IMR-90 (cell line): ENCODE measurements around the gene BMAL2. TPM values are rescaled to one million over a fixed set of nuclear protein-coding genes. Genes with fewer than 3 reads are reported as not detected.
A peak's percentile ranks its signal among the peaks of the same experiment; 100 is the strongest.

ENCODE experiments used
- ATAC-seq: fragments of 200-7000 bp; cut with Tn5 transposase; 2 replicates; pipeline ENCODE4 v1.9.1; 2020; ENCODE audit warnings: low read depth, mild to moderate bottlenecking, moderate library complexity
- BruUV-seq: library from RNA; stranded (reverse); fragments of 400-500 nt; replicated peaks from 2 replicates; lab custom pipeline; 2021; lab: Mats Ljungman, UMichigan
- CTCF ChIA-PET: fragments of 300-600 bp; formaldehyde crosslinking; extraction: SDS; loops from one replicate; lab custom pipeline; 2021; ENCODE audit warnings: antibody characterized with exemption; lab: Yijun Ruan, JAX
- POLR2A ChIA-PET: fragments of 300-600 bp; sonication (Branson Sonifier 250); formaldehyde crosslinking; loops from one replicate; lab custom pipeline; 2022; ENCODE audit warnings: antibody characterized with exemption; ENCODE audit not compliant: unreplicated experiment; lab: Charles Lee
- DNase-seq: peaks from one replicate; pipeline ENCODE4 v3.0.0; 2013
- H2AFZ ChIP-seq: replicated peaks from 2 replicates; pipeline ENCODE3; 2013; ENCODE audit warnings: low read length, mild to moderate bottlenecking; ENCODE audit not compliant: poor library complexity
- H2AK5ac ChIP-seq: 2 replicates; pipeline ENCODE4 v1.6.1; 2013; ENCODE audit warnings: low read depth, low read length, inconsistent platforms
- H2AK9ac ChIP-seq: replicated peaks from 2 replicates; pipeline ENCODE3; 2013; ENCODE audit warnings: mild to moderate bottlenecking, low read depth, low read length, moderate library complexity; ENCODE audit not compliant: poor library complexity
- H2BK120ac ChIP-seq: 2 replicates; pipeline ENCODE4 v1.6.1; 2013; ENCODE audit warnings: low read depth, low read length, inconsistent platforms
- H2BK15ac ChIP-seq: 3 replicates; pipeline ENCODE4 v1.6.1; 2013; ENCODE audit warnings: low read depth, low read length, inconsistent platforms
- H2BK20ac ChIP-seq: 2 replicates; pipeline ENCODE4 v1.6.1; 2013; ENCODE audit warnings: low read depth, mild to moderate bottlenecking, inconsistent platforms, low read length, moderate library complexity
- H2BK5ac ChIP-seq: 2 replicates; pipeline ENCODE4 v1.6.1; 2013; ENCODE audit warnings: mild to moderate bottlenecking, low read depth, low read length, inconsistent platforms; ENCODE audit not compliant: poor library complexity, severe bottlenecking
- H3K14ac ChIP-seq: replicated peaks from 2 replicates; pipeline ENCODE4 v1.6.1; 2013; ENCODE audit warnings: low read depth, low read length, inconsistent platforms
- H3K18ac ChIP-seq: 2 replicates; pipeline ENCODE4 v1.6.1; 2013; ENCODE audit warnings: low read depth, low read length, control low read depth
- H3K23ac ChIP-seq: 2 replicates; pipeline ENCODE4 v1.6.1; 2013; ENCODE audit warnings: low read depth, low read length, inconsistent platforms
- H3K27ac ChIP-seq: 2 replicates; pipeline ENCODE4 v1.5.1; 2013; ENCODE audit warnings: mild to moderate bottlenecking, control low read depth, low read length; ENCODE audit not compliant: insufficient read depth
- H3K27me3 ChIP-seq: 2 replicates; pipeline ENCODE4 v1.6.1; 2013; ENCODE audit warnings: low read length; ENCODE audit not compliant: control insufficient read depth, insufficient read depth
- H3K36me3 ChIP-seq: 2 replicates; pipeline ENCODE4 v1.6.1; 2013; ENCODE audit warnings: low read length, mixed read lengths; ENCODE audit not compliant: control insufficient read depth, insufficient read depth
- H3K4ac ChIP-seq: 2 replicates; pipeline ENCODE4 v1.6.1; 2013; ENCODE audit warnings: low read depth, low read length, inconsistent platforms
- H3K4me1 ChIP-seq: 2 replicates; pipeline ENCODE4 v1.6.1; 2013; ENCODE audit warnings: low read length, mixed read lengths; ENCODE audit not compliant: control insufficient read depth, insufficient read depth
- H3K4me2 ChIP-seq: 2 replicates; pipeline ENCODE4 v1.6.1; 2013; ENCODE audit warnings: low read depth, mild to moderate bottlenecking, control low read depth, low read length, moderate library complexity
- H3K4me3 ChIP-seq: 2 replicates; pipeline ENCODE4 v1.5.1; 2013; ENCODE audit warnings: low read depth, mild to moderate bottlenecking, control low read depth, low read length, moderate library complexity; ENCODE audit not compliant: insufficient read depth
- H3K56ac ChIP-seq: 2 replicates; pipeline ENCODE4 v1.6.1; 2013; ENCODE audit warnings: low read length, inconsistent platforms; ENCODE audit not compliant: insufficient read depth; ENCODE audit errors: extremely low read depth
- H3K79me1 ChIP-seq, 2 experiments: 2 replicates each; pipeline ENCODE4 v1.6.1; 2013; ENCODE audit warnings: low read length in 2 of 2, inconsistent platforms in 1 of 2, low read depth in 1 of 2
- H3K9ac ChIP-seq: 2 replicates; pipeline ENCODE4 v1.6.1; 2013; ENCODE audit warnings: low read depth, low read length, control low read depth
- H3K9me1 ChIP-seq: 2 replicates; pipeline ENCODE4 v1.6.1; 2013; ENCODE audit warnings: low read length, inconsistent platforms; ENCODE audit not compliant: insufficient read depth
- H3K9me3 ChIP-seq: 2 replicates; pipeline ENCODE4 v1.6.1; 2013; ENCODE audit warnings: low read length; ENCODE audit not compliant: control insufficient read depth, insufficient read depth
- H4K20me1 ChIP-seq: 2 replicates; pipeline ENCODE4 v1.6.1; 2013; ENCODE audit warnings: low read length, inconsistent platforms; ENCODE audit not compliant: insufficient read depth
- H4K5ac ChIP-seq: 2 replicates; pipeline ENCODE4 v1.6.1; 2013; ENCODE audit warnings: mild to moderate bottlenecking, low read depth, low read length, control low read depth
- H4K8ac ChIP-seq, 2 experiments: 2 replicates each; pipeline ENCODE4 v1.6.1; 2013; ENCODE audit warnings: low read depth in 2 of 2, low read length in 2 of 2, control low read depth in 1 of 2, inconsistent platforms in 1 of 2
- H4K91ac ChIP-seq: 2 replicates; pipeline ENCODE4 v1.6.1; 2013; ENCODE audit warnings: low read depth, low read length, inconsistent platforms; ENCODE audit not compliant: insufficient read depth
- MAFK ChIP-seq: IDR thresholded peaks from 2 replicates; pipeline ENCODE4 v1.6.1; 2012; ENCODE audit warnings: low read depth, low read length, improper control_type of control experiment
- MAZ ChIP-seq: IDR thresholded peaks from 2 replicates; pipeline ENCODE4 v1.6.1; 2012; ENCODE audit warnings: low read depth, mild to moderate bottlenecking, low read length, improper control_type of control experiment, moderate library complexity, borderline replicate concordance
- MXI1 ChIP-seq: IDR thresholded peaks from 2 replicates; pipeline ENCODE4 v1.6.1; 2012; ENCODE audit warnings: low read depth, mild to moderate bottlenecking, low read length, moderate library complexity, borderline replicate concordance
- POLR2A ChIP-seq: IDR thresholded peaks from 2 replicates; pipeline ENCODE4 v1.6.1; 2012; ENCODE audit warnings: mild to moderate bottlenecking, low read depth, low read length
- WGBS, 2 experiments: methylation state at CpG; one replicate each; pipeline versions ENCODE4 v1.1.5 to v1.1.7; 2013; ENCODE audit warnings: missing lambda C conversion rate in 2 of 2; ENCODE audit not compliant: insufficient read length in 1 of 2; ENCODE audit errors: extremely low coverage in 2 of 2; 5-methylcytosine and 5-hydroxymethylcytosine counted together
- dilution Hi-C: fragments of 300-500 bp; cut with HindIII; formaldehyde crosslinking; loops from one replicate; pipeline ENCODE4 v1.14.3; 2018; ENCODE audit warnings: low sequenced_read_pairs; ENCODE audit not compliant: unreplicated experiment
- in situ Hi-C: fragments of 300-500 bp; cut with MboI; formaldehyde crosslinking; loops from 3 replicates; pipeline ENCODE4 v1.14.3; 2019; ENCODE audit warnings: low sequenced_read_pairs, inconsistent platforms, mixed read lengths
- intact Hi-C: fragments of 100-400 bp; cut with micrococcal nuclease; formaldehyde crosslinking; loops from 2 replicates; pipeline ENCODE4 v1.10.0; 2022
- polyA plus RNA-seq, 3 experiments: library from polyadenylated mRNA; depleted of rRNA; stranded (reverse); fragments of >200 nt; gene quantifications; 2 replicates each; pipeline ENCODE4 v1.2.3, GENCODE V29; 2012; ENCODE audit warnings: low replicate concordance in 1 of 3
- total RNA-seq: library from RNA; depleted of rRNA; stranded (reverse); fragments of >200 nt; gene quantifications from 2 replicates; pipeline ENCODE4 v1.2.3, GENCODE V29; 2012

BMAL2 gene
- total and polyA plus RNA-seq, 2 of the 4 experiments (the other 2 are of a cell fraction), result 11.0 to 57.0 TPM

DNA sequence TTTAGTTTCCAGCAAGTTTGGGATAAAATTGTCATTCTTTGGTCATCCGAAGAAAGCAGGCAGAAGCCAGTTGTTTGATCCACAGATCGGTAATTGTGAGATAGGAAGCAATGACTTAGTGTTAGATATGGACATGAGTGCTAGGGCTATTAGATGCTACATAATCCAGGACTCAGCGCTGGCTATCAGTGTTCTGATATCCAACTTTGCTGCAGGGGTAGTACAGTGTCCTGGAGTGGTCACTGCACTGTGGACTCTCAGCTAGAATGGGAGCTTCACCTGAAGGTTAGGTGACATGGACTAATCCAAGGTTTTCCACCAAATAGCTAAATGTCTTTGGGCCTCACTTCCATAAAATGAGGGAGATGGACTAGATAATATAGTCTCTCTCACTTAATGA lies 48.6 kb upstream of the BMAL2 start:
- peak overlapping the region; percentile 92; the same call in 1 of the 2 replicates for H2AK5ac ChIP-seq
- no peak overlapping the region for H3K4me3 ChIP-seq
- peaks cover 3% of the 10 kb centered on the region; the same call in 1 of the 2 replicates for H3K9me1 ChIP-seq
- no peak overlapping the region for H3K18ac ChIP-seq
- H2BK15ac ChIP-seq, result peak overlapping the region; percentile 59; the same call in 1 of the 3 replicates
- no peak overlapping the region for H4K8ac ChIP-seq
- H3K27ac ChIP-seq, result no peak overlapping the region
- no peaks in the 10 kb centered on the region for H3K27me3 ChIP-seq
- H3K4me1 ChIP-seq, result peaks cover 2% of the 10 kb centered on the region
- H3K79me1 ChIP-seq, result peaks cover 3 to 26% of the 10 kb centered on the region in 2 experiments; a peak in 2 of 4 replicates
- H2AFZ ChIP-seq, result no peak overlapping the region
- H4K91ac ChIP-seq, result peak overlapping the region; percentile 24; the same call in 1 of the 2 replicates
- intact Hi-C loops, result no loop called here
- H3K23ac ChIP-seq, result peak overlapping the region; percentile 48
- no peak for DNase-seq
- H3K36me3 ChIP-seq, result peaks cover 1% of the 10 kb centered on the region; the same call in 1 of the 2 replicates
- H3K4ac ChIP-seq, result peak overlapping the region; percentile 52; the same call in 1 of the 2 replicates
- in situ Hi-C loops, result no loop called here
- no peaks in the 10 kb centered on the region for H3K9me3 ChIP-seq
- no peak for ATAC-seq
- H3K9ac ChIP-seq, result no peak overlapping the region
- BruUV-seq, result no TSS peak
- H3K14ac ChIP-seq, result peak overlapping the region; percentile 70
- WGBS, 2 experiments, result 88% methylated on average over 1 of the region's 3 CpGs; no CpG with 5 or more reads in 1 of the 2 experiments
- no peak overlapping the region for H4K5ac ChIP-seq
- POLR2A ChIA-PET, result no interaction called here
- H2BK20ac ChIP-seq, result 0 out of 2 replicates have a peak overlapping the region, but pooled peaks have one; percentile 32
- no peak overlapping the region for H3K4me2 ChIP-seq
- TF ChIP-seq MAFK (no peak), MAZ (no peak), MXI1 (no peak), POLR2A (no peak)
- no peak overlapping the region for H2AK9ac ChIP-seq
- dilution Hi-C loops, result no loop called here
- no peak overlapping the region for H2BK5ac ChIP-seq
- CTCF ChIA-PET, result interaction anchor here (0.5 kb wide), 1 partner anchor 36 kb away, joined by 5 read pairs; no protein-coding TSS in a partner anchor
- H4K20me1 ChIP-seq, result no peaks in the 10 kb centered on the region
- H2BK120ac ChIP-seq, result peak overlapping the region; percentile 30; the same call in 1 of the 2 replicates
- H3K56ac ChIP-seq, result no peak overlapping the region
